Transverse colon (tissue), 1 donor: Measurements from ENCODE around the gene TMEM9.

Experiments used
- EP300 ChIP-seq: sonication (generic); formaldehyde crosslinking; IDR thresholded peaks from one replicate; pipeline ENCODE4 v1.6.1; 2017; ENCODE audit warnings: antibody characterized with exemption, low read depth
- POLR2A ChIP-seq: fragments of 450-650 bp; IDR thresholded peaks from one replicate; pipeline ENCODE4 v1.6.1; 2016; ENCODE audit warnings: antibody characterized with exemption, mild to moderate bottlenecking, moderate library complexity

DNA sequence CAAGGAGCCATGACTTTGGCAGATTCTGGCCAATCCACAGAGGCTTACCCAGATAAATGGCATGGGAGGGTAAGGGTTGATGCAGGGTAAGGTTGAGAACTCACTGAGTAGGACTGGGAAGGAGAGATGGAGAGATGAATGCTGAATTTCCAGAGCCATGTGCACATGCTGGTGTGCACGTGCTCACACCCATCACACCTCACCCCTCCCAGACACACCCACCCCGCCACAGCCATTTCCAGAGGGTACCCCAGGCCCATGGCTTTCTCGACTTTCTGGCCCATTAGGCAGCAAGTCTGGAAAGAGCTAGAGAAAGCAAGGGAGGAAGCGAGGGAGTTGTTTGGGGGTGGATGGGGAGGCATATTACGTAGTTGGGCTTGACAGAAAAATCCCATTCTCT, 43.7 kb downstream of the TMEM9 start:
- TF ChIP-seq POLR2A (no peak), EP300 (no peak)
